Stimulated activated CD4-positive, alpha-beta T cell treated with anti-CD3 and anti-CD28 coated beads, Interleukin-15, amount 100 ng/mL, for 1 hour (primary cell): ENCODE data around the gene GNPTAB.
"Not testable (repeated sequence)": the region's sequence is repeated elsewhere in the genome, so short reads cannot be mapped to it uniquely, and the experiment has no call there.

ENCODE experiments used
- DNase-seq, 2 donors: peaks; one replicate each; pipeline ENCODE4 v3.0.0-alpha.2; 2020; ENCODE audit warnings: low read depth in 1 of 2, low spot score in 1 of 2

The GNPTAB gene

GRCh38 chr12:101740980-101741379 lies 89.8 kb downstream of the GNPTAB start:
- DNase-seq: no peak

- no peak for DNase-seq
Observed at GRCh38 chr12:101740566-101740965, 90.2 kb downstream of the GNPTAB start.

GRCh38 chr12:101738920-101739665 lies 91.7 kb downstream of the GNPTAB start, which contains the start of gene SYCP3:
SYCP3 (minus strand) TSS chr12:101739462; CDS start chr12:101737935, 1,527 bp downstream.
- DNase-seq: no peak

GRCh38 chr12:101737476-101737875 lies 93.3 kb downstream of the GNPTAB start:
- DNase-seq: no peak

GRCh38 chr12:101734482-101734881 lies 96.3 kb downstream of the GNPTAB start:
- DNase-seq: not testable (repeated sequence)

GRCh38 chr12:101733166-101733565 lies 97.6 kb downstream of the GNPTAB start:
- DNase-seq: no peak

GRCh38 chr12:101732318-101732717 lies 98.4 kb downstream of the GNPTAB start:
- no peak for DNase-seq

GRCh38 chr12:101729842-101730241 lies 100.9 kb downstream of the GNPTAB start:
- no peak for DNase-seq

- DNase-seq: no peak
Observed at GRCh38 chr12:101727098-101727497, 103.7 kb downstream of the GNPTAB start.

GRCh38 chr12:101722392-101722791 lies 108.4 kb downstream of the GNPTAB start:
- DNase-seq: no peak

GRCh38 chr12:101720118-101720517 lies 110.6 kb downstream of the GNPTAB start:
- no peak for DNase-seq

- DNase-seq: no peak
Observed at GRCh38 chr12:101719566-101719965, 111.2 kb downstream of the GNPTAB start.

GRCh38 chr12:101714877-101715444 lies 115.8 kb downstream of the GNPTAB start:
- no peak for DNase-seq

GRCh38 chr12:101713930-101714329 lies 116.8 kb downstream of the GNPTAB start:
- no peak for DNase-seq

GRCh38 chr12:101713059-101713682 lies 117.6 kb downstream of the GNPTAB start:
- no peak for DNase-seq

GRCh38 chr12:101710288-101710687 lies 120.5 kb downstream of the GNPTAB start:
- no peak for DNase-seq

GRCh38 chr12:101707131-101707782 lies 123.5 kb downstream of the GNPTAB start:
- no peak for DNase-seq

GRCh38 chr12:101706403-101706802 lies 124.4 kb downstream of the GNPTAB start:
- no peak for DNase-seq

GRCh38 chr12:101703487-101703886 lies 127.3 kb downstream of the GNPTAB start:
- DNase-seq: no peak

GRCh38 chr12:101700299-101700820 lies 130.4 kb downstream of the GNPTAB start:
- no peak for DNase-seq

GRCh38 chr12:101698800-101699347 lies 131.9 kb downstream of the GNPTAB start:
- DNase-seq: no peak
